Measurements from ENCODE around the gene ZNF681.

- TF ChIP-seq POLR2A (IDR thresholded peaks at IDR 0.05; ENCODE audit: low read length) (no peak), GATA1 (IDR thresholded peaks at IDR 0.05; ENCODE audit: low read depth, low read length) (no peak)
Measured at GRCh38 chr19:23795462-23795861, 36.8 kb upstream of the ZNF681 start.

Measured in erythroblast (primary cell).